ENCODE data around the gene PRKAR1B.

GRCh38 chr7:637826-638225 is 89.3 kb downstream of the PRKAR1B start:
- TF ChIP-seq, protein P1, sequence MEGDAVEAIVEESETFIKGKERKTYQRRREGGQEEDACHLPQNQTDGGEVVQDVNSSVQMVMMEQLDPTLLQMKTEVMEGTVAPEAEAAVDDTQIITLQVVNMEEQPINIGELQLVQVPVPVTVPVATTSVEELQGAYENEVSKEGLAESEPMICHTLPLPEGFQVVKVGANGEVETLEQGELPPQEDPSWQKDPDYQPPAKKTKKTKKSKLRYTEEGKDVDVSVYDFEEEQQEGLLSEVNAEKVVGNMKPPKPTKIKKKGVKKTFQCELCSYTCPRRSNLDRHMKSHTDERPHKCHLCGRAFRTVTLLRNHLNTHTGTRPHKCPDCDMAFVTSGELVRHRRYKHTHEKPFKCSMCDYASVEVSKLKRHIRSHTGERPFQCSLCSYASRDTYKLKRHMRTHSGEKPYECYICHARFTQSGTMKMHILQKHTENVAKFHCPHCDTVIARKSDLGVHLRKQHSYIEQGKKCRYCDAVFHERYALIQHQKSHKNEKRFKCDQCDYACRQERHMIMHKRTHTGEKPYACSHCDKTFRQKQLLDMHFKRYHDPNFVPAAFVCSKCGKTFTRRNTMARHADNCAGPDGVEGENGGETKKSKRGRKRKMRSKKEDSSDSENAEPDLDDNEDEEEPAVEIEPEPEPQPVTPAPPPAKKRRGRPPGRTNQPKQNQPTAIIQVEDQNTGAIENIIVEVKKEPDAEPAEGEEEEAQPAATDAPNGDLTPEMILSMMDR (IDR thresholded peaks at IDR 0.05) = no peak
- TF ChIP-seq EZH2 (IDR thresholded peaks at IDR 0.05) = no peak
